Subcutaneous adipose tissue (tissue), 4 donors: ENCODE results near the gene CENPF. TPM values are rescaled to one million over a fixed set of nuclear protein-coding genes. Genes with fewer than 3 reads are reported as not detected.

ENCODE experiments used
- CTCF ChIP-seq: fragments of 450-650 bp; IDR thresholded peaks from one replicate; pipeline ENCODE4 v1.5.1; 2016; ENCODE audit warnings: low read depth, mild to moderate bottlenecking, control low read depth, antibody characterized with exemption, moderate library complexity
- total RNA-seq, 4 donors: library from RNA; depleted of rRNA; stranded (reverse); fragments of >200 nt; gene quantifications; one replicate each; pipeline ENCODE4 v1.1.0, GENCODE V29; 2016

The CENPF gene
- total RNA-seq: 1 to 10 TPM; 1.7 to 5.1 (median 3.1) TPM

DNA sequence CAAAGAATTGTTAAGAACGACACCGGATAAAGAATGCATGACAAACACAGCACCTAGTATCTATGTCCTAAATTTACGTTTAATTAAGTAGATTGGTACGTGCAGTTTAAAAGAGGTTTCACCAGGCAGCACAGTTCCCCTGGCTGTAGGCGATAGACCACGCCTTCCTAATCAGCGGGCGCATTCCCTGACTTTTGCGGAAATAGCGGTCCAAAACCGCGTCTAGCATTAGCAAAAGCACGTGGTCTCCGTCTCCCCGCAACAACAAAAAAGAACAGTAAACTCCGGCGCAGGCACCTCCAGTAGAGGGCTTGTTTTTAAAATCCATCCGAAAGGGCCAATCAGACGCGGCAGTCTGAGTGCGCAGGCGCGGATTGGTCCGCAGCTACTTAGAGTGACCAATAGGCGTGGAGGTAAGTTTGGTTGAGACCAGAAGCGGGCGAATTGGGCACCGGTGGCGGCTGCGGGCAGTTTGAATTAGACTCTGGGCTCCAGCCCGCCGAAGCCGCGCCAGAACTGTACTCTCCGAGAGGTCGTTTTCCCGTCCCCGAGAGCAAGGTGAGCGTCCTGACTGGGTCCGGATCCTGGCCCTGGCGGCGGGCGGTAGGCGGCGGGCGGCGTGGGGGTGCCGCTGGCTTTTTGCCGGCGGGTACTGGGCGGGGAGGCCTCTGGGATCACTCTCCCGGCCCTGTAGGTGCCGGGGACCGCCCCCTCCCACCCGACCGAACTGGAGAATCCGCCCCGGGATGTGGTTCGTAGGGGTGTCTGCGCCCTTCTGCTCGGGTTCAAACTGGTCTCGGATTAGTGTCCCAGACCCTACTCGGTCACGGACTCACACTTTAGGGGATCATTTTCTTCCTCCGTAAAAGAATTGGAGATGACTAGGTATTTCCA lies at the start of gene CENPF:
Gene CENPF, plus strand, starts transcription at position 432 of the 894 bp plus-strand sequence. CDS start 10,560 bp downstream, outside the sequence.
- TF ChIP-seq CTCF: no peak

DNA sequence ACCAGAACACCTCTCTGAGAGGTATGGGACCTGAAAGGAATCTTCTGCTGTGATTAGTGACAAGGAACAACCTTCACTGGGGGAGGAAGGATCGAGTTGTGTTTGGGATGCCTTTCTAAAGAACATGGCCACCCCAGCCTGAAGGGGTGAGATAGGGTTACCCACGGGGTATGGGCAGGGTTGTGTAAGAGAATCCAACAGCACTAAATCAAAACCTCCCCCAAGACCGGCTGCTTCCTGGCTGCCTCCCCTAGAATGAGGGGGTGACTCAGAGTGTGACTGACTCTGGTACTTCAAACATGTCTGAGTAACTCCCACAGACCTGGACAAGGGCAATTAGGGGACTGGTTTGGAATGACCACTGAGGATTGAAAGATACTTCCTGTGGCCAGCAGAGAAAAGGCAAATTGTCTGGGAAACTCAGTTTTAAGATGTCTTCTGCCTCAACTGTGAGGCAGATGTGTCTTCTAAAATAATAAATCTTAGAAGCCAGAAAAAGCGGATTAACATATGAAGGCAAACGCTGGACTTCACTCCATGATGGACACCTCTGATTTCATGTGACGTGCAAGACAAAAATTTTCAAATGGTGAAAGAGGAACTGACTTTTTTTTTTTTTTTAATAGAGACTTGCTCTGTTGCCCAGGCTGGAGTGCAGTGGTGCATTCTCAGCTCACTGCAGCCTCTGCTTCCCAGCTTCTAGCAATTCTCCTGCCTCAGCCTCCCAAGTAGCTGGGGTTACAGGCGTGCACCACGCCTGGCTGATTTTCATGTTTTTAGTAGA lies 44.9 kb upstream of the CENPF start:
- no peak for TF ChIP-seq CTCF

GRCh38 chr1:214563881-214564280 lies 39.1 kb upstream of the CENPF start:
- TF ChIP-seq CTCF: no peak

DNA sequence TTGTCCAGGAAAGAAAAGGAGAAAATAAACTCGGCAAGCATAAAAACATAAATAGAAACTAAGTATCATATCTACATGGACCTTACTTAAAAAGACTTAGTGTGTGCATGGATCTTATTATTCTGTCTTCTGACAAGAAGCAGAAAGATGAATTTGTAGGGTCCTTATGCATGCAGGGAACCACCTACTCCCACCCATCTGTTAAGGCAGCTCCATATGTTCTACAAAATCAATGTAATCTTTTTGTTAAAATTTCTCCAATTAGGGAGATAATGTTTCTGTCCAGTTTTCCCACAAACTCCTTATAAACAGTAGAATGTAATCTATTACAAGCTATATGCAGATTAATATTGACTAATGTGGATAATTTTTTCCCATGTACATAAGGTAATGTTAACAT lies 37.7 kb upstream of the CENPF start:
- no peak for TF ChIP-seq CTCF

- TF ChIP-seq CTCF: no peak
Observed at GRCh38 chr1:214566158-214567104, 36.6 kb upstream of the CENPF start.

DNA sequence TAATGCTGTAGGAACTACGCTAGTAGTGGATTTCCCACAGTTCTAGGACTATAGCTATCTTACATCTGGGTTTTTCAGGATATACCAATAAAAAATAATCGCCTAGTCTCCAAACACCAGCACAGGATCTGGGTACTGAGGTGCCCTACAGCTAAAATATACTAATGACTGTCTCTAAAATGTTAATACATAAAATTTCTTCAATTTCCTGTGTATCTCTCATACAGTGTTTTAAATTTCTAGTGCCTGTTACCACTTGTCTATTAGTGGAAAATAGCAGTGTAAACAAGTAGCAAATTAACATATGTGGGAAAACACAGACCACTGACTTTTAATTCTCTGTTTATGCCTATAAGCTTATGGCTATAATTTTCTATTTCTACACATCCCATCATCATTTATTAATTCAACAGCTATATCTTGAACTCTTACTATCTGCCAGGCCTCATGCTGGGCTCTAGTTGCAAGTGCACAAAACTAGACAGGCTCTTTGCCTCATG lies 35.5 kb upstream of the CENPF start:
- no peak for TF ChIP-seq CTCF
